Transverse colon (tissue), 4 donors: ENCODE data around the gene RINL. TPM values are rescaled to one million over a fixed set of nuclear protein-coding genes. Genes with fewer than 3 reads are reported as not detected.

ENCODE experiments used
- DNase-seq: peaks from one replicate; pipeline ENCODE4 v3.0.0-alpha.2; 2019
- H3K27ac ChIP-seq, 4 donors: fragments of 200-600 bp; sonication (generic); 2 replicates each; pipeline ENCODE4 v1.5.1; 2016 to 2018; ENCODE audit warnings: inconsistent platforms in 4 of 4
- H3K27me3 ChIP-seq: fragments of 200-600 bp; sonication (generic); 2 replicates; pipeline ENCODE4 v1.5.1; 2017; ENCODE audit warnings: inconsistent platforms
- H3K36me3 ChIP-seq, 4 donors: fragments of 200-600 bp; sonication (generic); 2 replicates each; pipeline ENCODE4 v1.5.1; 2017 to 2019; ENCODE audit warnings: inconsistent platforms in 4 of 4
- H3K4me1 ChIP-seq, 4 donors: fragments of 200-600 bp; sonication (generic); 2 replicates each; pipeline ENCODE4 v1.5.1; 2017 to 2020; ENCODE audit warnings: inconsistent platforms in 4 of 4
- H3K4me3 ChIP-seq, 4 donors: fragments of 200-600 bp; sonication (generic); 1 replicate in 1 of 4; 2 replicates in 3 of 4; pipeline versions ENCODE4 v1.5.1 to v1.6.1; 2017 to 2019; ENCODE audit warnings: inconsistent platforms in 4 of 4
- H3K9me3 ChIP-seq, 2 donors: fragments of 200-600 bp; sonication (generic); 2 replicates each; pipeline ENCODE4 v1.5.1; 2017 to 2019; ENCODE audit warnings: inconsistent platforms in 2 of 2
- EP300 ChIP-seq: sonication (generic); formaldehyde crosslinking; IDR thresholded peaks from one replicate; pipeline ENCODE4 v1.6.1; 2017; ENCODE audit warnings: antibody characterized with exemption, low read depth
- POLR2A ChIP-seq: fragments of 450-650 bp; IDR thresholded peaks from one replicate; pipeline ENCODE4 v1.6.1; 2016; ENCODE audit warnings: antibody characterized with exemption, mild to moderate bottlenecking, moderate library complexity
- POLR2AphosphoS5 ChIP-seq, 3 donors: sonication (generic); formaldehyde crosslinking; IDR thresholded peaks; one replicate each; pipeline ENCODE4 v1.6.1; 2016; ENCODE audit warnings: antibody characterized with exemption in 3 of 3
- WGBS, 2 donors: methylation state at CpG; one replicate each; pipeline ENCODE4 v1.1.5; 2018; ENCODE audit warnings: low coverage in 1 of 2; 5-methylcytosine and 5-hydroxymethylcytosine counted together
- in situ Hi-C, 4 donors: fragments of 200-750 bp; cut with MboI; loops; one replicate each; pipeline versions ENCODE4 v1.15.0 to v1.15.1; 2017; ENCODE audit warnings: low sequenced_read_pairs in 3 of 4, low pct_ligation_motif_present in 1 of 4, low pct_unique_long_range_greater_than_20kb in 1 of 4
- intact Hi-C: fragments of 100-400 bp; cut with DNase I; formaldehyde crosslinking; loops from one replicate; pipeline ENCODE4 v1.15.1; 2023; ENCODE audit warnings: low total_unique reads
- total RNA-seq, 4 donors: library from RNA; depleted of rRNA; stranded (reverse); fragments of >200 nt; gene quantifications; one replicate each; pipeline ENCODE4 v1.1.0, GENCODE V29; 2016
- TF ChIP-seq, protein P1 (sequence below), 5 experiments: fragments of 200-600 bp in 3 of 5; fragments of 450-650 bp in 2 of 5; sonication (generic) in 3 of 5; IDR thresholded peaks; 1 replicate in 2 of 5; 2 replicates in 3 of 5; pipeline ENCODE4 v1.5.1; 2016 to 2017; ENCODE audit warnings: antibody characterized with exemption in 5 of 5, inconsistent platforms in 3 of 5, mild to moderate bottlenecking in 2 of 5, moderate library complexity in 1 of 5

The RINL gene
- total RNA-seq, 4 donors from 2014 or later = 1.8 to 7.0 (median 3.6) TPM

DNA sequence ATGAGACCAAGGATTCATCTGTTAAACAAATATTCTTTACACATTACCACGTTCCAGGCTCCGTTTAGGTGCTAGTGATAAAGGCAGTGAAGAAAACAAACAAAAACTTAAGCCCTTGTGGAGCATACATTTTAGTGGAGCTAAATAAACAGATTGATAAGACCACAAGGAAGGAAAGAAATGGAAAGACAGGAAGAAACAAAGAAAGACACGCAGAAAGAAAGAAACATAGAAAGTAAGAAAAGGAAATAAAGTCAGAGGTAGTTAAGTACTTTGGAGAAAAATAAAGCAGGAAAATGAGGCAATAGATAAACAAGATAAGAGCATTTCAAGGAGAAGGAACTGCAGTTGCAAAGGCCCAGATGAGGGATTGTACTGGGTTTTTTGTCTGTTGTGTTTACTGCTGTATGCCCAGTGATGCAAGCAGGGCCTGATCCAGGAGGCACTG, 22.7 kb upstream of the RINL start:
- peak overlapping the region; percentile 91 to 94 (median 93) for H3K27ac ChIP-seq
- peaks cover 0 to 8% (median 2%) of the 10 kb centered on the region in 4 donors for H3K36me3 ChIP-seq
- no peaks in the 10 kb centered on the region for H3K9me3 ChIP-seq
- H3K4me1 ChIP-seq = peaks cover 7 to 28% (median 20%) of the 10 kb centered on the region in 4 donors
- WGBS, 2 donors = 19 to 29% methylated on average over 2 to 3 of the region's 3 CpGs
- intact Hi-C loops (no loop called here), in situ Hi-C loops (no loop called here)
- no peak for TF ChIP-seq POLR2A
- TF ChIP-seq POLR2AphosphoS5 (IDR thresholded peaks at IDR 0.05) = no peak
- no peak for TF ChIP-seq EP300
- TF ChIP-seq, protein P1, sequence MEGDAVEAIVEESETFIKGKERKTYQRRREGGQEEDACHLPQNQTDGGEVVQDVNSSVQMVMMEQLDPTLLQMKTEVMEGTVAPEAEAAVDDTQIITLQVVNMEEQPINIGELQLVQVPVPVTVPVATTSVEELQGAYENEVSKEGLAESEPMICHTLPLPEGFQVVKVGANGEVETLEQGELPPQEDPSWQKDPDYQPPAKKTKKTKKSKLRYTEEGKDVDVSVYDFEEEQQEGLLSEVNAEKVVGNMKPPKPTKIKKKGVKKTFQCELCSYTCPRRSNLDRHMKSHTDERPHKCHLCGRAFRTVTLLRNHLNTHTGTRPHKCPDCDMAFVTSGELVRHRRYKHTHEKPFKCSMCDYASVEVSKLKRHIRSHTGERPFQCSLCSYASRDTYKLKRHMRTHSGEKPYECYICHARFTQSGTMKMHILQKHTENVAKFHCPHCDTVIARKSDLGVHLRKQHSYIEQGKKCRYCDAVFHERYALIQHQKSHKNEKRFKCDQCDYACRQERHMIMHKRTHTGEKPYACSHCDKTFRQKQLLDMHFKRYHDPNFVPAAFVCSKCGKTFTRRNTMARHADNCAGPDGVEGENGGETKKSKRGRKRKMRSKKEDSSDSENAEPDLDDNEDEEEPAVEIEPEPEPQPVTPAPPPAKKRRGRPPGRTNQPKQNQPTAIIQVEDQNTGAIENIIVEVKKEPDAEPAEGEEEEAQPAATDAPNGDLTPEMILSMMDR (IDR thresholded peaks at IDR 0.05) = no peak
- H3K27me3 ChIP-seq = no peaks in the 10 kb centered on the region
- DNase-seq = no peak
- peak overlapping the region in 3 of 4 donors; percentile 79 to 93 (median 89) for H3K4me3 ChIP-seq

DNA sequence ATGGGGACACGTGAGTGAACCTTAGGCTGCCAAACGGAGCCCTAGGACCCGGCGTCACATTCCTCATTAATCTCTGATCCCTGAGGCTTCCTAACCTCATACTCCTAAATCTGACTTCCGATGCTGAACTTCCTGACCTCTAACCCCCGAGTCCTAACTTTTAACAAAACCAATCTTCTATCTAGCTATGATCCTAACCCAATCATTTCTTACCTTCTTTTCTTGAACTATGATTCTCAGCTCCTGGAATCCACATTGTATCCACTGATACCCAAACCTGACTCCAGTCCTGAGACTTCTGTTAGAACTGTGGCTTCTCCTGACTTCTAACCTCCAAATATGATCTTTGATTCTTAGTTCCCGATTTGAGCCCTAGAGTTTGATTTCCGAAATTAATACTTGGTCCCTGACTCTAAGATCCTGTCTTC, 22.1 kb upstream of the RINL start:
- Histone ChIP-seq H3K4me3 (peak overlapping the region; percentile 66 to 93 (median 84)), H3K36me3 (peaks cover 0 to 4% (median 0%) of the 10 kb centered on the region in 4 donors), H3K9me3 (no peaks in the 10 kb centered on the region), H3K4me1 (peaks cover 7 to 28% (median 20%) of the 10 kb centered on the region in 4 donors), H3K27ac (peak overlapping the region; percentile 91 to 94 (median 93)), H3K27me3 (no peaks in the 10 kb centered on the region)
- intact Hi-C loops (no loop called here), in situ Hi-C loops (no loop called here)
- TF ChIP-seq EP300 (no peak), POLR2A (no peak), POLR2AphosphoS5 (IDR thresholded peaks at IDR 0.05) (no peak)
- TF ChIP-seq, protein P1 (IDR thresholded peaks at IDR 0.05) = no peak
- DNase-seq = no peak
- 2% methylated on average over 4 to 8 of the region's 8 CpGs for WGBS, 2 donors

DNA sequence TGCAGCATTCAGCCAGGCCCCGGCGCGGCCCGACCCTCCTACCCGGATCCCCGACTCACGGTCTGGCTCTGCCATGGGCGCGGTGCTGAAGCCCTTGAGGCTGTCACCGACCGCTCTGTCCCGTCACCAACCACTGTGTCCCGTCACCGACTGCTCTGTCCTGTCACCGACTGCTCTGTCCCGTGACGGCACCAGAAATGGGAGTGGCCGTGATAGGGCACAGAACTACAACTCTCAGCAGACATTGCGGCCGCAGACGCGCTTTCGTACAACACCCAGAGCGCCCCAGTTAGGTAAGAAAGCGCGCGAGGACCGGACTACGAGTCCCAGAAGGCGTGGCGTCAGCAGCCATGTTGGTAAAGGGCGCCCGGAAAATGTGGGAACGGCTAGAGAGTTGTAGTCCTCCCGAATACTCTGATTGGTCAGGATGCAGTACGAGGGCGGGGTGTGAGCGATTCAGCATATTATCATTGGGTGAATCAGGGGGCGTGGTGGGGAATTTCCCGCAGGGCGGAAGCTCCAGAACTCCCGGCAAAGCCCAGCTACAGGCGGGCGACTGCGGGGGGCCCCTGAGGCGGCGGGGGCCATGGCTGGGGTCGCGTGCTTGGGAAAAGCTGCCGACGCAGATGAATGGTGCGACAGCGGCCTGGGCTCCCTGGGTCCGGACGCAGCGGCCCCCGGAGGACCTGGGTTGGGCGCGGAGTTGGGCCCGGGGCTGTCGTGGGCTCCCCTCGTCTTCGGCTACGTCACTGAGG, 21.5 kb upstream of the RINL start, which contains the start of the genes NFKBIB and SIRT2:
NFKBIB (plus strand) TSS at position 523 of the 755 bp plus-strand sequence; CDS start at position 587, 64 bp downstream.
SIRT2 (minus strand) TSS at position 172 of the 755 bp plus-strand sequence; CDS start at position 75, 97 bp downstream.
- in situ Hi-C loops = loop anchor here in 1 of 4 donors (10.0 kb wide), 1 partner anchor 155 kb away; the partner anchor contains the start of gene CAPN12
- Histone ChIP-seq H3K27me3 (no peaks in the 10 kb centered on the region), H3K4me1 (peaks cover 7 to 28% (median 20%) of the 10 kb centered on the region in 4 donors), H3K4me3 (peak within 1 kb of the TSS; percentile 79 to 95 (median 91)), H3K9me3 (no peaks in the 10 kb centered on the region), H3K36me3 (no peaks in the 10 kb centered on the region), H3K27ac (peak within 1 kb of the TSS; percentile 91 to 94 (median 93))
- DNase-seq = peak; percentile 100
- peak; percentile 85 for TF ChIP-seq POLR2A
- TF ChIP-seq, protein P1 (IDR thresholded peaks at IDR 0.05) = no peak
- TF ChIP-seq POLR2AphosphoS5 (IDR thresholded peaks at IDR 0.05) = peak; percentile 85 to 92 (median 88)
- 0% methylated on average over 53 of the region's 64 CpGs; no CpG with 5 or more reads in 1 of the 2 donors for WGBS, 2 donors
- intact Hi-C loops = no loop called here

DNA sequence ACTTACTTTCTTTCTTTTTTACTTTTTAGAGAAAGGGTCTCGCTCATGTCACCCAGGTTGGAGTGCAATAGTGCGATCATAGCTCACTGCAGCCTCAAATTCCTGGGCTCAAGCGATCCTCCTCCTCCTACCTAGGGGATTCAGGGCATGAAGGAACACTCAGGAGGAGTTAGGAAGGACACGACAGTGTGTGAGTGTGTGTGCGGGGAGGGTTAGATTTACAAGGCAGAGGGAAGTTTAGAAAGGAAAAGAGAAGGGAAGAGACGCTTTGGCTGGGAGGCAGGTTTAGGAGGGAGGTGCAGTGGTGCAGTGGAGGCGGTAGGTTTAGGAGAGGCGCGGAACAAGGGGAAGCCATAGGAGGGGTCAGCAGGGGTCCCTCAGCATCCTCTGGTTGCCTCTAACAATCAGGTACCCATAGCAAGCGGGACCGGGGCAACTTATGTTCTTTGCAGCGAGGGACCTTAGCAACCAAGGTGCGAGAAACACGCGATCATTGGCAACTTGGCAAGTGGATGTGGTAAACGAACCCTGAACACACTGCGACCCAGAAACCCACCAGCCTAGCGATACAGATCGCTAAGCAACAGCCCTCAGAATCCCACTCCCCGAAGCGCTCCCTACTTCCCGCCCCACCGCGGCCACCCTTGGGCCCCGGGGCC, 20.8 kb upstream of the RINL start:
- no peaks in the 10 kb centered on the region for H3K36me3 ChIP-seq

More for the DNA sequence above, 20.8 kb upstream of the RINL start:
- intact Hi-C loops = no loop called here
- Histone ChIP-seq H3K9me3 (no peaks in the 10 kb centered on the region), H3K4me1 (peaks cover 7 to 28% (median 20%) of the 10 kb centered on the region in 4 donors), H3K27ac (peak overlapping the region; percentile 86 to 91 (median 91)), H3K27me3 (no peaks in the 10 kb centered on the region), H3K4me3 (peak overlapping the region; percentile 79 to 95 (median 91))
- no peak for DNase-seq
- WGBS, 2 donors = 6 to 13% methylated on average over 10 to 25 of the region's 25 CpGs
- in situ Hi-C loops = loop anchor here in 1 of 4 donors (10.0 kb wide), 1 partner anchor 154 kb away; the partner anchor contains the start of gene CAPN12
- no peak for TF ChIP-seq POLR2A
- TF ChIP-seq, protein P1 (IDR thresholded peaks at IDR 0.05) = no peak
- no peak for TF ChIP-seq POLR2AphosphoS5 (IDR thresholded peaks at IDR 0.05)
- no peak for TF ChIP-seq EP300
